GM12878 (cell line): Measurements from ENCODE around the gene UBAP1L. TPM values are rescaled to one million over a fixed set of nuclear protein-coding genes. Genes with fewer than 3 reads are reported as not detected.

Experiments used
- ATAC-seq: fragments of 200-7000 bp; cut with Tn5 transposase; 3 replicates; pipeline ENCODE4 v1.9.1; 2020; ENCODE audit warnings: mild to moderate bottlenecking, moderate library complexity
- BruUV-seq: library from RNA; stranded (reverse); fragments of 400-500 nt; replicated peaks from 2 replicates; lab custom pipeline; 2021; lab: Mats Ljungman, UMichigan
- CTCF ChIA-PET: fragments of 300-600 bp; sonication (Branson Sonifier 250); formaldehyde crosslinking; extraction: SDS; loops from one replicate; lab custom pipeline; 2021; ENCODE audit warnings: inconsistent platforms; lab: Yijun Ruan, JAX
- POLR2A ChIA-PET: fragments of 350-600 bp; formaldehyde crosslinking; extraction: SDS; loops from one replicate; lab custom pipeline; 2021; ENCODE audit warnings: inconsistent platforms; lab: Charles Lee
- RAD21 ChIA-PET: fragments of 300-600 bp; sonication (Branson Sonifier 250); formaldehyde crosslinking; loops from one replicate; lab custom pipeline; 2023; ENCODE audit warnings: antibody characterized with exemption; ENCODE audit not compliant: unreplicated experiment; lab: Charles Lee
- SMC1A ChIA-PET: fragments of 300-600 bp; sonication (Branson Sonifier 250); formaldehyde crosslinking; loops from one replicate; lab custom pipeline; 2023; ENCODE audit not compliant: unreplicated experiment, uncharacterized antibody; lab: Charles Lee
- DNase-seq: peaks from one replicate; pipeline ENCODE4 v3.0.0-alpha.2; 2011; ENCODE audit warnings: low read depth, low spot score
- FAIRE-seq: peaks from 3 replicates; lab custom pipeline; 2011; peaks lifted over from hg19 to GRCh38; lab: Jason Lieb, UNC
- H2AFZ ChIP-seq: 2 replicates; pipeline ENCODE4 v1.6.0; 2011; ENCODE audit warnings: low read depth, low read length, control low read depth; ENCODE audit not compliant: control insufficient read depth
- H3K27ac ChIP-seq: 2 replicates; pipeline ENCODE4 v1.5.1; 2011; ENCODE audit warnings: control low read depth; ENCODE audit not compliant: control insufficient read depth, insufficient read depth
- H3K27me3 ChIP-seq, 2 experiments: replicated peaks in 1 of 2; 2 replicates each; pipeline versions ENCODE4 v1.6.0 to v1.6.1; 2011; ENCODE audit warnings: low read length in 1 of 2; ENCODE audit not compliant: control insufficient read depth in 2 of 2, insufficient read depth in 2 of 2
- H3K36me3 ChIP-seq, 2 experiments: 2 replicates each; pipeline ENCODE4 v1.5.1; 2011; ENCODE audit warnings: low read length in 1 of 2; ENCODE audit not compliant: control insufficient read depth in 2 of 2, insufficient read depth in 2 of 2
- H3K4me1 ChIP-seq: 2 replicates; pipeline ENCODE4 v1.6.1; 2011; ENCODE audit warnings: mild to moderate bottlenecking, low read length, moderate library complexity, mixed read lengths; ENCODE audit not compliant: control insufficient read depth, insufficient read depth
- H3K4me2 ChIP-seq: 2 replicates; pipeline ENCODE4 v1.6.0; 2011; ENCODE audit warnings: control low read depth; ENCODE audit not compliant: control insufficient read depth, insufficient read depth
- H3K4me3 ChIP-seq: fragments of 200-600 bp; sonication (generic); 2 replicates; pipeline ENCODE4 v1.5.1; 2016
- H3K79me2 ChIP-seq: 2 replicates; pipeline ENCODE4 v1.6.0; 2011; ENCODE audit warnings: low read length; ENCODE audit not compliant: control insufficient read depth, insufficient read depth
- H3K9ac ChIP-seq: 2 replicates; pipeline ENCODE4 v1.8.0; 2011; ENCODE audit warnings: low read length, control low read depth, mixed read lengths; ENCODE audit not compliant: control insufficient read depth, insufficient read depth
- H3K9me3 ChIP-seq: replicated peaks from 3 replicates; pipeline ENCODE4 v1.5.1; 2011; ENCODE audit warnings: mild to moderate bottlenecking, low read length; ENCODE audit not compliant: control insufficient read depth, insufficient read depth
- H4K20me1 ChIP-seq: 2 replicates; pipeline ENCODE4 v1.6.0; 2011; ENCODE audit not compliant: control insufficient read depth, insufficient read depth
- BHLHE40 ChIP-seq, 2 experiments: fragments of 450-650 bp in 1 of 2; IDR thresholded peaks; 2 replicates each; pipeline ENCODE4 v1.6.1; 2011 to 2017; ENCODE audit warnings: low read depth in 2 of 2, borderline replicate concordance in 1 of 2, improper control_type of control experiment in 1 of 2, low read length in 1 of 2, mild to moderate bottlenecking in 1 of 2
- MEF2B ChIP-seq: fragments of 450-650 bp; IDR thresholded peaks from 2 replicates; pipeline ENCODE4 v1.6.1; 2018; ENCODE audit warnings: mild to moderate bottlenecking, moderate library complexity; ENCODE audit not compliant: partially characterized antibody, poor library complexity, severe bottlenecking
- MLLT1 ChIP-seq: fragments of 450-650 bp; IDR thresholded peaks from 2 replicates; pipeline ENCODE4 v1.6.1; 2016; ENCODE audit warnings: mild to moderate bottlenecking
- PAX5 ChIP-seq: IDR thresholded peaks from 2 replicates; pipeline ENCODE4 v1.6.1; 2011; ENCODE audit warnings: low read depth, low read length, borderline replicate concordance
- SIX5 ChIP-seq: IDR thresholded peaks from 2 replicates; pipeline ENCODE4 v1.6.1; 2011; ENCODE audit warnings: mild to moderate bottlenecking, low read depth, low read length, moderate library complexity; ENCODE audit not compliant: severe bottlenecking
- SPI1 ChIP-seq: IDR thresholded peaks from 2 replicates; pipeline ENCODE4 v1.6.1; 2011; ENCODE audit warnings: low read depth, mild to moderate bottlenecking, low read length, moderate library complexity, borderline replicate concordance; ENCODE audit not compliant: insufficient read depth
- STAT3 ChIP-seq: IDR thresholded peaks from 2 replicates; pipeline ENCODE4 v1.6.1; 2011; ENCODE audit warnings: low read depth, low read length, improper control_type of control experiment
- WGBS: methylation state at CpG from one replicate; pipeline ENCODE4 v1.1.6; 2016; ENCODE audit warnings: low lambda C conversion rate; ENCODE audit not compliant: insufficient replicate concordance, insufficient coverage; ENCODE audit errors: missing lambda C conversion rate; 5-methylcytosine and 5-hydroxymethylcytosine counted together
- in situ Hi-C: fragments of 300-500 bp; cut with MboI; formaldehyde crosslinking; loops from 9 replicates; pipeline ENCODE4 v1.14.3; 2018; ENCODE audit warnings: mixed read lengths
- intact Hi-C: fragments of 100-400 bp; cut with micrococcal nuclease; formaldehyde crosslinking; loops from one replicate; pipeline ENCODE4 v1.14.2; 2022; ENCODE audit not compliant: unreplicated experiment
- polyA plus RNA-seq, 11 experiments: library from polyadenylated mRNA; depleted of rRNA in 4 of 11; unstranded in 6 of 11; stranded (reverse) in 5 of 11; fragments of >200 nt; fragmentation: Nextera tagmentation in 4 of 11; fragmentation: Illumina TruSeq in 1 of 11; extraction: Ambion mirVana in 4 of 11; extraction: Trizol in 1 of 11; gene quantifications; 1 replicate in 1 of 11; 2 replicates in 10 of 11; pipeline versions ENCODE4 v1.2.1 to v1.2.3, GENCODE V29; 2011 to 2016; ENCODE audit warnings: inconsistent platforms in 2 of 11, missing spikeins in 2 of 11, low read depth in 1 of 11
- total RNA-seq, 4 experiments: library from RNA; depleted of rRNA in 3 of 4; stranded (reverse); fragments of >200 nt in 3 of 4; fragmentation: Illumina TruSeq in 1 of 4; extraction: Trizol in 1 of 4; gene quantifications; 2 replicates each; pipeline versions ENCODE4 v1.2.1 to v1.2.3, GENCODE V29; 2013 to 2021

The UBAP1L gene
- total and polyA plus RNA-seq, 10 of the 15 experiments (the other 5 are each of a cell fraction or from before 2014, with no cell fraction given) = 0.03 to 2.6 (median 1.0) TPM

DNA sequence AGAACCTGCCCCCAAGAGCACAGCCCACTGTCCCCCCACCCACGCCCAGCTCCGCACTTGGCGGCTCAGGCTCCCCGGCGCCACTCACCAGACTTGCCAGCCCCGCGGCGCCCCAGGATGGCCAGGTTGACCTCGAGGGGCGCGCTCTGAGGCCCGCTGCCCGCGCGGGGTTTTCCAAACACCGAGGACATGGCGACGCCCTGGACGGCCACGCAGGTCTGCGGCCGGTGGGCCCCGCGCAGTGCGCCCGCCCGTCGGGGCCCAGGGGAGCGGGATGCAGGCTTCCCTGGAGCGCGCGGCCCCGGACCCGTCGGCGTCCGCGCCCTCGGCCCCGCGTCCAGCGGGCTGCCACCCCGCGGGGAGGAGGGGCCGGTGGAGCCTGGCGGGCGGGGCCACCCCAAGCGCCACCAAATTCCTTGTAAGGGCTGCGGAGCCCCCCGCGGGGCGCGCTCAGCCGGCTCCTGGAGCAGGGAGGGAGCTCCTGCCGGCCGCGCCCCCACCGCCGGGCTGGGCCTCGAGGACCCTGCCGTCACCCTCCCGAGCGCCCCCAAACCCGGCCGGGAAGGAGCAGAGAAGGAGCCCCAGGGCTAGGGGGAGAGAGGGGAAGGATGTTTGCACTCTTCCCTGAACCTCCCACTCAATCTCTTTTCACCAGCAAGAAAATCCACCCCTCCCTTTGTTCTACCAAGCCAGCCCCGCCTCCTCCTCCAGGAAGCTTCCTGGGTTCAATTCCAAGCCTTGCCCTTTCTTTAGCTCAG lies 47.2 kb downstream of the UBAP1L start, which contains the start of gene RASL12:
RASL12 (minus strand) TSS at position 347 of the 758 bp plus-strand sequence; CDS start at position 191, 156 bp downstream.
- CTCF ChIA-PET = interaction anchor here (1.2 to 1.4 kb wide), 2 partner anchors 15 to 34 kb away, joined by 3 to 5 read pairs; no protein-coding TSS in a partner anchor
- peaks cover 0 to 2% of the 10 kb centered on the region in 2 experiments for H3K27me3 ChIP-seq
- POLR2A ChIA-PET = no interaction called here
- in situ Hi-C loops (no loop called here), intact Hi-C loops (no loop called here)
- no peaks in the 10 kb centered on the region for H4K20me1 ChIP-seq
- SMC1A ChIA-PET = no interaction called here
- no peak within 1 kb of the TSS for H2AFZ ChIP-seq
- no peak within 1 kb of the TSS for H3K27ac ChIP-seq
- no peak for TF ChIP-seq BHLHE40 (IDR thresholded peaks at IDR 0.05; ENCODE audit: borderline replicate concordance in 1 of 2, low read depth in 2 of 2, low read length in 1 of 2)
- TF ChIP-seq PAX5 = no peak
- no peak for TF ChIP-seq SPI1
- no peak for TF ChIP-seq STAT3
- TF ChIP-seq SIX5 = no peak
- no peak for TF ChIP-seq MLLT1
- no peak for TF ChIP-seq MEF2B
- ATAC-seq (no peak), DNase-seq (no peak), FAIRE-seq (no peak)
- H3K4me3 ChIP-seq = no peak within 1 kb of the TSS
- no peaks in the 10 kb centered on the region for H3K79me2 ChIP-seq
- H3K9me3 ChIP-seq = no peaks in the 10 kb centered on the region
- no peak within 1 kb of the TSS for H3K9ac ChIP-seq
- H3K36me3 ChIP-seq = no peaks in the 10 kb centered on the region
- BruUV-seq = no TSS peak
- no peak within 1 kb of the TSS for H3K4me2 ChIP-seq
- H3K4me1 ChIP-seq = no peaks in the 10 kb centered on the region
- RAD21 ChIA-PET = no interaction called here
- 32% methylated on average over 42 of the region's 66 CpGs for whole genome bisulfite sequencing
